PC-9 (cell line): ENCODE measurements around the gene UROS. TPM values are rescaled to one million over a fixed set of nuclear protein-coding genes. Genes with fewer than 3 reads are reported as not detected.

ENCODE experiments used
- BruUV-seq: library from RNA; stranded (reverse); fragments of 400-500 nt; replicated peaks from 2 replicates; lab custom pipeline; 2021; lab: Mats Ljungman, UMichigan
- CTCF ChIA-PET: fragments of 300-600 bp; sonication (Branson Sonifier 250); formaldehyde crosslinking; loops from one replicate; lab custom pipeline; 2022; ENCODE audit warnings: antibody characterized with exemption; lab: Charles Lee
- POLR2A ChIA-PET: fragments of 300-600 bp; sonication (Branson Sonifier 250); formaldehyde crosslinking; loops from one replicate; lab custom pipeline; 2022; ENCODE audit warnings: antibody characterized with exemption; ENCODE audit not compliant: unreplicated experiment; lab: Charles Lee
- DNase-seq, 2 experiments: peaks; one replicate each; pipeline versions ENCODE4 v3.0.0 to v3.0.0-alpha.2; 2015 to 2022; ENCODE audit warnings: mixed read lengths in 1 of 2
- H2AFZ ChIP-seq: fragments of 200-600 bp; sonication (generic); 2 replicates; pipeline ENCODE4 v1.8.1; 2017; ENCODE audit warnings: antibody characterized with exemption
- H3F3A ChIP-seq: fragments of 200-600 bp; sonication (generic); 2 replicates; pipeline ENCODE4 v1.8.1; 2017; ENCODE audit warnings: antibody characterized with exemption, mild to moderate bottlenecking, low read depth; ENCODE audit not compliant: insufficient read depth
- H3K27ac ChIP-seq: fragments of 200-600 bp; sonication (generic); 2 replicates; pipeline ENCODE4 v1.6.1; 2016; ENCODE audit warnings: mixed run types
- H3K27me3 ChIP-seq: fragments of 200-600 bp; sonication (generic); 2 replicates; pipeline ENCODE4 v1.6.1; 2016; ENCODE audit warnings: low read depth, mixed run types; ENCODE audit not compliant: insufficient read depth
- H3K36me3 ChIP-seq: fragments of 200-600 bp; sonication (generic); 2 replicates; pipeline ENCODE4 v1.6.1; 2016; ENCODE audit warnings: low read depth, mixed run types
- H3K4me1 ChIP-seq: fragments of 200-600 bp; sonication (generic); replicated peaks from 2 replicates; pipeline ENCODE4 v1.6.1; 2016; ENCODE audit warnings: mixed run types; ENCODE audit not compliant: insufficient read depth
- H3K4me2 ChIP-seq: fragments of 200-600 bp; sonication (generic); 2 replicates; pipeline ENCODE4 v1.6.1; 2017; ENCODE audit warnings: mixed run types
- H3K4me3 ChIP-seq: fragments of 200-600 bp; sonication (generic); 2 replicates; pipeline ENCODE4 v1.6.1; 2016; ENCODE audit warnings: mixed run types
- H3K79me2 ChIP-seq: fragments of 200-600 bp; sonication (generic); 2 replicates; pipeline ENCODE4 v1.6.1; 2017; ENCODE audit warnings: low read depth, mixed run types
- H3K9me2 ChIP-seq: fragments of 200-600 bp; sonication (generic); 2 replicates; pipeline ENCODE4 v1.8.1; 2017; ENCODE audit warnings: mild to moderate bottlenecking; ENCODE audit not compliant: insufficient read depth
- H3K9me3 ChIP-seq: fragments of 200-600 bp; sonication (generic); 2 replicates; pipeline ENCODE4 v1.8.1; 2016; ENCODE audit warnings: low read depth; ENCODE audit not compliant: insufficient read depth
- H4K20me1 ChIP-seq: fragments of 200-600 bp; sonication (generic); 2 replicates; pipeline ENCODE4 v1.8.1; 2017; ENCODE audit not compliant: insufficient read depth
- EZH2 ChIP-seq: fragments of 200-600 bp; sonication (generic); IDR thresholded peaks from 2 replicates; pipeline ENCODE4 v1.8.0; 2017; ENCODE audit warnings: antibody characterized with exemption, low read depth
- intact Hi-C: fragments of 100-400 bp; cut with micrococcal nuclease; formaldehyde crosslinking; loops from one replicate; pipeline ENCODE4 v1.10.0; 2022; ENCODE audit not compliant: unreplicated experiment
- total RNA-seq: library from RNA; stranded (reverse); gene quantifications from 2 replicates; pipeline ENCODE4 v1.2.3, GENCODE V29; 2021
- TF ChIP-seq, protein P1 (sequence below): fragments of 200-600 bp; sonication (generic); conservative IDR thresholded peaks from 2 replicates; pipeline ENCODE4 v1.6.1; 2017; ENCODE audit warnings: mixed run types, antibody characterized with exemption, mild to moderate bottlenecking, moderate library complexity

The UROS gene
- total RNA-seq, 1 experiment from 2014 or later: 35.1 TPM

DNA sequence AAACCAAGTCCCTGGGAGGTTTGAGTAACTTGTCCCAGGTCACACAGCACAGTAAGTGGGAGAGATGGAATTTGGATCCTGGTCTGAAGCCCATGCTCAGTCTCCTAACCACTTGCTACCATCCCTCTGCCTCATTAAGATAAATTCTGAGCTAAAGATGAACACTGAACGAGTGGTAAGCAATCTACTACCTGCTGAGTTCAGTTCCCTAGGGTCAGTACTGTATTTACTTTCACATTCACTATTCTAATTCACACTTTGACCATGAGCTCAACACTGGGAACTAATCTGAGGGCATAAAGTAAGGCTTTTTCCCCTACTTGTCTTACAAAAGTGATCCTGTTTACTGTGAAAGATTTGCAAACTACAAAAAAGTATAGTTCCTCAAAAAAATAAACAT is 2.4 kb downstream of the UROS start:
- no TSS peak for BruUV-seq
- Histone ChIP-seq H3K36me3 (no peaks in the 10 kb centered on the region; the same call in 1 of the 2 replicates), H3K4me3 (no peak overlapping the region), H2AFZ (no peak overlapping the region), H3K79me2 (peaks cover 36% of the 10 kb centered on the region), H3K4me1 (peaks cover 10% of the 10 kb centered on the region), H3K9me2 (no peaks in the 10 kb centered on the region), H3K9me3 (no peaks in the 10 kb centered on the region), H4K20me1 (peaks cover 6% of the 10 kb centered on the region; the same call in 1 of the 2 replicates), H3F3A (no peaks in the 10 kb centered on the region), H3K4me2 (no peak overlapping the region), H3K27me3 (no peaks in the 10 kb centered on the region), H3K27ac (no peak overlapping the region)
- intact Hi-C loops: loop anchor here (5.0 kb wide), 1 partner anchor 758 kb away; no protein-coding TSS in a partner anchor
- POLR2A ChIA-PET: interaction anchor here (0.6 kb wide), 1 partner anchor 1727 kb away, joined by 14 read pairs; the partner anchor contains the start of gene CHST15
- no peak for DNase-seq
- TF ChIP-seq, protein P1, sequence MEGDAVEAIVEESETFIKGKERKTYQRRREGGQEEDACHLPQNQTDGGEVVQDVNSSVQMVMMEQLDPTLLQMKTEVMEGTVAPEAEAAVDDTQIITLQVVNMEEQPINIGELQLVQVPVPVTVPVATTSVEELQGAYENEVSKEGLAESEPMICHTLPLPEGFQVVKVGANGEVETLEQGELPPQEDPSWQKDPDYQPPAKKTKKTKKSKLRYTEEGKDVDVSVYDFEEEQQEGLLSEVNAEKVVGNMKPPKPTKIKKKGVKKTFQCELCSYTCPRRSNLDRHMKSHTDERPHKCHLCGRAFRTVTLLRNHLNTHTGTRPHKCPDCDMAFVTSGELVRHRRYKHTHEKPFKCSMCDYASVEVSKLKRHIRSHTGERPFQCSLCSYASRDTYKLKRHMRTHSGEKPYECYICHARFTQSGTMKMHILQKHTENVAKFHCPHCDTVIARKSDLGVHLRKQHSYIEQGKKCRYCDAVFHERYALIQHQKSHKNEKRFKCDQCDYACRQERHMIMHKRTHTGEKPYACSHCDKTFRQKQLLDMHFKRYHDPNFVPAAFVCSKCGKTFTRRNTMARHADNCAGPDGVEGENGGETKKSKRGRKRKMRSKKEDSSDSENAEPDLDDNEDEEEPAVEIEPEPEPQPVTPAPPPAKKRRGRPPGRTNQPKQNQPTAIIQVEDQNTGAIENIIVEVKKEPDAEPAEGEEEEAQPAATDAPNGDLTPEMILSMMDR: no peak
- no peak for TF ChIP-seq EZH2
- CTCF ChIA-PET: no interaction called here

DNA sequence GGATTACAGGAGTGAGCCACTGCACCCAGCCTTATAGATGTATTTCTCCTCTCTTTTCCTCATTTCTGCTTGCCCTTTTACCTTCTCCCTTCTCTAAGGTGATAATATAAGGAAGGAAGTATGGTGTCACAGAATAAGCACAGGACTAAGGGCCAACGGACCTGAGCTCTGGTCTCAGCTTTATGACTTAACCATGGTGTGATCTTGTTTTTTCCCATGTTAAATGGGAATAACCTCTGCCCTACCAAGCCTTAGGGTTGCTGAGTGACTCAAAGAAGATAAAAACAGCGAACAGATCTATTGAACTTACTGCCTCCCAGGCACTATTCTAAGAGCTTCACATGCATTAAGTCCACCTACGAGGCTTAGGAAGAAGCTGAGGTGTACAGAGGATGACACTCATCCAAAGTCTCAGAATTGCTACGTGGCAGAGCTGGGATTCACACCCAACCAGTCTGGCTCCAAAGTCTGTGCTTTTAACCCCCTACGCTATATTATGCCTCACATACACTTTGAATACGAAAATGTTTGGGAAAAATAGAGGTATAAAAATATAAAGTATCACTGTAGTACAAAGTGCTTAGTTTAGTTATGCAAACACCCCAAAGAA is 5.6 kb downstream of the UROS start:
- no peaks in the 10 kb centered on the region for H3K9me2 ChIP-seq
- intact Hi-C loops: no loop called here
- BruUV-seq: no TSS peak

DNA sequence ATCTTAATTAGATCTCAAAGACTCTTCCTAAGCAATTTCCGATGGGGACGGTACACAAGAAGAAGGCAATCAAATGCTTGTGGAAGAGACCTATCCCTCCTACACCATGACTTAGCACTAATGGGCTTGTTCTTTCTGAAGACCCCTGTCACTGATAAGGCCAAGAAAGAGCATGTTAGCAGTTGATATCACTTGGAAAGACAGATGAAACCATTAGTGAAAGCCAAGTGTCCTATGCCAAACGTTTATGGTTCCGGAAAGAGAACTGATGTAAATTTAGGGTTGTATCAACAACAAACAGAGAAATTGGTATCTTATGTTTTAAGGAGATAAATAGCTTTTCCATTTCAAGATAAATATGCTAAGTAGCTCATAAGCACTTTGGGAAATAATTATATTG is 6.5 kb downstream of the UROS start:
- Histone ChIP-seq H2AFZ (no peak overlapping the region), H3K79me2 (peaks cover under 1% of the 10 kb centered on the region; the same call in 1 of the 2 replicates), H3K9me3 (no peaks in the 10 kb centered on the region), H3K27ac (no peak overlapping the region), H3K27me3 (no peaks in the 10 kb centered on the region), H3K4me2 (no peak overlapping the region), H3K9me2 (no peaks in the 10 kb centered on the region), H3F3A (no peaks in the 10 kb centered on the region), H3K4me1 (no peaks in the 10 kb centered on the region), H4K20me1 (no peaks in the 10 kb centered on the region), H3K4me3 (no peak overlapping the region), H3K36me3 (no peaks in the 10 kb centered on the region)
- BruUV-seq: no TSS peak
- no peak for DNase-seq
- CTCF ChIA-PET: no interaction called here
- intact Hi-C loops: no loop called here
- POLR2A ChIA-PET: no interaction called here
- no peak for TF ChIP-seq EZH2
- TF ChIP-seq, protein P1: no peak

More for the DNA sequence above, 5.6 kb downstream of the UROS start:
- H3K4me3 ChIP-seq: no peak overlapping the region
- H3F3A ChIP-seq: no peaks in the 10 kb centered on the region
- no peaks in the 10 kb centered on the region for H3K36me3 ChIP-seq
- no peaks in the 10 kb centered on the region for H3K9me3 ChIP-seq
- H3K27ac ChIP-seq: no peak overlapping the region
- no peak overlapping the region for H2AFZ ChIP-seq
- no peaks in the 10 kb centered on the region for H3K4me1 ChIP-seq
- ChIA-PET POLR2A (interaction anchor here (0.6 kb wide), 1 partner anchor 17 kb away, joined by 11 read pairs; no protein-coding TSS in a partner anchor), CTCF (interaction anchor here (0.6 kb wide), 1 partner anchor 781 kb away, joined by 24 read pairs; no protein-coding TSS in a partner anchor)
- no peaks in the 10 kb centered on the region for H3K27me3 ChIP-seq
- no peak overlapping the region for H3K4me2 ChIP-seq
- TF ChIP-seq, protein P1: no peak
- no peak for TF ChIP-seq EZH2
- no peak for DNase-seq
- no peaks in the 10 kb centered on the region for H4K20me1 ChIP-seq
- peaks cover 9% of the 10 kb centered on the region for H3K79me2 ChIP-seq
